Spleen (tissue), 11 donors: ENCODE measurements around the gene TOR1B. TPM values are rescaled to one million over a fixed set of nuclear protein-coding genes. Genes with fewer than 3 reads are reported as not detected.

Experiments
- DNase-seq: peaks from one replicate; pipeline ENCODE4 v3.0.0-alpha.2; 2020
- H3K27ac ChIP-seq, 8 donors: fragments of 200-600 bp; sonication (generic) in 7 of 8; 1 replicate in 4 of 8; 2 replicates in 4 of 8; pipeline versions ENCODE4 v1.5.0 to v1.8.0; 2016 to 2021; ENCODE audit warnings: inconsistent platforms in 4 of 8, mild to moderate bottlenecking in 4 of 8, moderate library complexity in 1 of 8
- H3K27me3 ChIP-seq, 7 donors: fragments of 200-600 bp; sonication (generic) in 6 of 7; replicated peaks in 1 of 7; 1 replicate in 4 of 7; 2 replicates in 3 of 7; pipeline versions ENCODE4 v1.5.0 to v1.8.0; 2016 to 2021; ENCODE audit warnings: inconsistent platforms in 3 of 7, mild to moderate bottlenecking in 1 of 7
- H3K36me3 ChIP-seq, 6 donors: fragments of 200-600 bp; sonication (generic) in 5 of 6; 1 replicate in 4 of 6; 2 replicates in 2 of 6; pipeline versions ENCODE4 v1.5.0 to v1.8.0; 2016 to 2021; ENCODE audit warnings: inconsistent platforms in 2 of 6
- H3K4me1 ChIP-seq, 6 donors: fragments of 200-600 bp; sonication (generic) in 5 of 6; 1 replicate in 3 of 6; 2 replicates in 3 of 6; pipeline versions ENCODE4 v1.5.0 to v1.8.0; 2016 to 2021; ENCODE audit warnings: inconsistent platforms in 3 of 6
- H3K4me3 ChIP-seq, 8 donors: fragments of 200-600 bp; sonication (generic) in 7 of 8; 1 replicate in 4 of 8; 2 replicates in 4 of 8; pipeline versions ENCODE4 v1.5.0 to v1.8.0; 2016 to 2021; ENCODE audit warnings: inconsistent platforms in 4 of 8, mild to moderate bottlenecking in 4 of 8, moderate library complexity in 2 of 8
- H3K9me3 ChIP-seq, 8 donors: fragments of 200-600 bp; sonication (generic) in 7 of 8; 1 replicate in 4 of 8; 2 replicates in 4 of 8; pipeline versions ENCODE4 v1.5.0 to v1.8.0; 2016 to 2021; ENCODE audit warnings: inconsistent platforms in 4 of 8
- CTCF ChIP-seq, 11 experiments: fragments of 200-600 bp in 7 of 11; fragments of 450-650 bp in 4 of 11; sonication (generic) in 4 of 11; IDR thresholded peaks in 8 of 11; conservative IDR thresholded peaks in 3 of 11; 1 replicate in 7 of 11; 2 replicates in 4 of 11; pipeline versions ENCODE4 v1.4.0 to v1.8.0; 2016 to 2021; ENCODE audit warnings: antibody characterized with exemption in 11 of 11, inconsistent platforms in 4 of 11, mild to moderate bottlenecking in 1 of 11
- POLR2A ChIP-seq, 3 donors: fragments of 450-650 bp; IDR thresholded peaks; one replicate each; pipeline ENCODE4 v1.5.1; 2017; ENCODE audit warnings: antibody characterized with exemption in 3 of 3, mild to moderate bottlenecking in 1 of 3
- POLR2AphosphoS5 ChIP-seq, 3 donors: sonication (generic); formaldehyde crosslinking; IDR thresholded peaks; one replicate each; pipeline ENCODE4 v1.5.1; 2017; ENCODE audit warnings: antibody characterized with exemption in 3 of 3
- WGBS, 5 donors: extraction: QIAGEN DNeasy Blood & Tissue Kit in 3 of 5; methylation state at CpG; one replicate each; pipeline versions ENCODE4 v1.1.5 to v1.1.7; 2013 to 2018; 5-methylcytosine and 5-hydroxymethylcytosine counted together
- intact Hi-C: fragments of 100-400 bp; cut with DNase I; formaldehyde crosslinking; loops from one replicate; pipeline ENCODE4 v1.15.0; 2023; ENCODE audit warnings: low total_unique reads
- polyA plus RNA-seq, 3 donors: library from polyadenylated mRNA; stranded (reverse); fragments of 200-250 nt; gene quantifications; one replicate each; pipeline ENCODE4 v1.2.1, GENCODE V29; 2013
- total RNA-seq, 7 donors: library from RNA; depleted of rRNA in 3 of 7; stranded (reverse); fragments of >200 nt in 3 of 7; fragmentation: NEBNext Ultra II Directional in 4 of 7; extraction: Animal tissue kit (Norgen Biotek cat#: 25700) in 4 of 7; gene quantifications; one replicate each; pipeline versions ENCODE4 v1.1.0 to v1.2.1, GENCODE V29; 2016 to 2021
- donor health status: healthy with polysubstance abuse.
- donor health status: DM: no; HTN: no; CAD: no; lungs with moderate emphysema.
- donor health status: DM: no; HTN: no; CAD: no.
- donor health status: Bipolar disorder and iron deficiency.
- donor health status: healthy.
- donor health status: DM: no; HTN: no; CAD: no.
- donor health status: DM: yes; HTN: yes; CAD: no.

Gene TOR1B
- total and polyA plus RNA-seq, 10 donors: 5.3 to 38.0 (median 17.5) TPM

GRCh38 chr9:129815278-129815677 lies 12.3 kb downstream of the TOR1B start:
- H3K27me3 ChIP-seq: no peaks in the 10 kb centered on the region
- intact Hi-C loops: no loop called here
- no peak overlapping the region for H3K4me3 ChIP-seq
- peaks cover 0 to 31% (median 2%) of the 10 kb centered on the region in 6 donors for H3K4me1 ChIP-seq
- TF ChIP-seq POLR2AphosphoS5 (IDR thresholded peaks at IDR 0.05) (peak in 1 of 3 donors; percentile 44), POLR2A (IDR thresholded peaks at IDR 0.05) (no peak)
- H3K27ac ChIP-seq: peak overlapping the region in 1 of 8 donors; percentile 79
- 83 to 93% (median 89%) methylated on average over 5 to 11 of the region's 11 CpGs for WGBS, 5 donors
- no peaks in the 10 kb centered on the region for H3K9me3 ChIP-seq
- H3K36me3 ChIP-seq: peaks cover 4 to 100% (median 90%) of the 10 kb centered on the region in 6 donors
- DNase-seq: no peak

GRCh38 chr9:129816501-129817435 lies 13.8 kb downstream of the TOR1B start:
- no peaks in the 10 kb centered on the region for H3K27me3 ChIP-seq
- intact Hi-C loops: no loop called here
- H3K4me1 ChIP-seq: peaks cover 0 to 40% (median 2%) of the 10 kb centered on the region in 6 donors
- H3K27ac ChIP-seq: peak overlapping the region in 6 of 8 donors; percentile 31 to 79 (median 70)
- H3K4me3 ChIP-seq: peak overlapping the region in 1 of 8 donors; percentile 32
- TF ChIP-seq CTCF (IDR thresholded peaks at IDR 0.05 in 8 of 11, conservative IDR thresholded peaks at IDR 0.05 in 3 of 11) (no peak), POLR2AphosphoS5 (IDR thresholded peaks at IDR 0.05) (peak in 1 of 3 donors; percentile 18), POLR2A (IDR thresholded peaks at IDR 0.05) (no peak)
- no peak for DNase-seq
- H3K36me3 ChIP-seq: peaks cover 4 to 100% (median 92%) of the 10 kb centered on the region in 6 donors
- WGBS, 5 donors: 63 to 93% (median 74%) methylated on average over 12 to 14 of the region's 14 CpGs
- H3K9me3 ChIP-seq: no peaks in the 10 kb centered on the region

GRCh38 chr9:129822898-129823541 lies 20.0 kb downstream of the TOR1B start:
- TF ChIP-seq POLR2A (IDR thresholded peaks at IDR 0.05) (no peak), POLR2AphosphoS5 (IDR thresholded peaks at IDR 0.05) (peak in 1 of 3 donors; percentile 18)
- WGBS, 5 donors: 11 to 24% (median 20%) methylated on average over 18 to 26 of the region's 26 CpGs
- Histone ChIP-seq H3K27me3 (no peaks in the 10 kb centered on the region), H3K36me3 (peaks cover 0 to 66% (median 57%) of the 10 kb centered on the region in 6 donors), H3K4me1 (peaks cover 8 to 38% (median 15%) of the 10 kb centered on the region in 6 donors), H3K9me3 (no peaks in the 10 kb centered on the region), H3K4me3 (peak overlapping the region; percentile 63 to 89 (median 83)), H3K27ac (peak overlapping the region in 7 of 8 donors; percentile 36 to 93 (median 81))
- intact Hi-C loops: no loop called here
- peak; percentile 87 for DNase-seq

- Histone ChIP-seq H3K36me3 (peaks cover 0 to 66% (median 57%) of the 10 kb centered on the region in 6 donors), H3K27ac (peak overlapping the region; percentile 37 to 93 (median 84)), H3K27me3 (no peaks in the 10 kb centered on the region), H3K4me3 (peak overlapping the region; percentile 63 to 89 (median 83)), H3K4me1 (peaks cover 8 to 33% (median 15%) of the 10 kb centered on the region in 6 donors), H3K9me3 (no peaks in the 10 kb centered on the region)
- intact Hi-C loops: no loop called here
- DNase-seq: no peak
- TF ChIP-seq CTCF (IDR thresholded peaks at IDR 0.05 in 8 of 11, conservative IDR thresholded peaks at IDR 0.05 in 3 of 11): no peak
- no peak for TF ChIP-seq POLR2A (IDR thresholded peaks at IDR 0.05)
- TF ChIP-seq POLR2AphosphoS5 (IDR thresholded peaks at IDR 0.05): no peak
- 0 to 3% (median 0%) methylated on average over 4 to 15 of the region's 15 CpGs for WGBS, 5 donors
Measured at GRCh38 chr9:129823542-129823934, 20.6 kb downstream of the TOR1B start.
